ENCODE results near the gene HAUS7. TPM values are rescaled to one million over a fixed set of nuclear protein-coding genes. Genes with fewer than 3 reads are reported as not detected.
A peak's percentile ranks its signal among the peaks of the same experiment; 100 is the strongest.

The HAUS7 gene
- total and polyA plus RNA-seq, 2 experiments from 2014 or later = 59.8 to 77.9 TPM

- H3K4me3 Mint-ChIP-seq = no peak overlapping the region
Measured at GRCh38 chrX:153476666-153477363, 6.4 kb upstream of the HAUS7 start.

More at GRCh38 chrX:153476666-153477363, 6.4 kb upstream of the HAUS7 start:
- no peaks in the 10 kb centered on the region; the same call in 2 of the 3 replicates for H3K9me3 Mint-ChIP-seq
- TF ChIP-seq NANOG (IDR thresholded peaks at IDR 0.05; ENCODE audit: borderline replicate concordance) (0 out of 2 replicates have a peak, but pooled peaks have one; percentile 6), ZNF114 (CRISPR knock-in tag; IDR thresholded peaks at IDR 0.05) (no peak), JUNB (IDR thresholded peaks at IDR 0.05; ENCODE audit: unreplicated experiment) (no peak), CREB1 (CRISPR knock-in tag; IDR thresholded peaks at IDR 0.05; ENCODE audit: low read depth) (no peak), EZH2 (IDR thresholded peaks at IDR 0.05; ENCODE audit: low read depth, unreplicated experiment) (no peak), POLR2AphosphoS5 (IDR thresholded peaks at IDR 0.05; ENCODE audit: low read depth) (no peak), CTCF (conservative IDR thresholded peaks at IDR 0.05; ENCODE audit: low read depth in 2 of 2) (no peak), STAT1 (IDR thresholded peaks at IDR 0.05; ENCODE audit: unreplicated experiment) (no peak), ZNF331 (CRISPR knock-in tag; IDR thresholded peaks at IDR 0.05; ENCODE audit: low read depth) (no peak), EZH2phosphoT487 (IDR thresholded peaks at IDR 0.05; ENCODE audit: unreplicated experiment) (no peak)
- TF ChIP-seq, protein P1, sequence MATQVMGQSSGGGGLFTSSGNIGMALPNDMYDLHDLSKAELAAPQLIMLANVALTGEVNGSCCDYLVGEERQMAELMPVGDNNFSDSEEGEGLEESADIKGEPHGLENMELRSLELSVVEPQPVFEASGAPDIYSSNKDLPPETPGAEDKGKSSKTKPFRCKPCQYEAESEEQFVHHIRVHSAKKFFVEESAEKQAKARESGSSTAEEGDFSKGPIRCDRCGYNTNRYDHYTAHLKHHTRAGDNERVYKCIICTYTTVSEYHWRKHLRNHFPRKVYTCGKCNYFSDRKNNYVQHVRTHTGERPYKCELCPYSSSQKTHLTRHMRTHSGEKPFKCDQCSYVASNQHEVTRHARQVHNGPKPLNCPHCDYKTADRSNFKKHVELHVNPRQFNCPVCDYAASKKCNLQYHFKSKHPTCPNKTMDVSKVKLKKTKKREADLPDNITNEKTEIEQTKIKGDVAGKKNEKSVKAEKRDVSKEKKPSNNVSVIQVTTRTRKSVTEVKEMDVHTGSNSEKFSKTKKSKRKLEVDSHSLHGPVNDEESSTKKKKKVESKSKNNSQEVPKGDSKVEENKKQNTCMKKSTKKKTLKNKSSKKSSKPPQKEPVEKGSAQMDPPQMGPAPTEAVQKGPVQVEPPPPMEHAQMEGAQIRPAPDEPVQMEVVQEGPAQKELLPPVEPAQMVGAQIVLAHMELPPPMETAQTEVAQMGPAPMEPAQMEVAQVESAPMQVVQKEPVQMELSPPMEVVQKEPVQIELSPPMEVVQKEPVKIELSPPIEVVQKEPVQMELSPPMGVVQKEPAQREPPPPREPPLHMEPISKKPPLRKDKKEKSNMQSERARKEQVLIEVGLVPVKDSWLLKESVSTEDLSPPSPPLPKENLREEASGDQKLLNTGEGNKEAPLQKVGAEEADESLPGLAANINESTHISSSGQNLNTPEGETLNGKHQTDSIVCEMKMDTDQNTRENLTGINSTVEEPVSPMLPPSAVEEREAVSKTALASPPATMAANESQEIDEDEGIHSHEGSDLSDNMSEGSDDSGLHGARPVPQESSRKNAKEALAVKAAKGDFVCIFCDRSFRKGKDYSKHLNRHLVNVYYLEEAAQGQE (IDR thresholded peaks at IDR 0.05; ENCODE audit: unreplicated experiment) = no peak
- TF ChIP-seq, protein P2, sequence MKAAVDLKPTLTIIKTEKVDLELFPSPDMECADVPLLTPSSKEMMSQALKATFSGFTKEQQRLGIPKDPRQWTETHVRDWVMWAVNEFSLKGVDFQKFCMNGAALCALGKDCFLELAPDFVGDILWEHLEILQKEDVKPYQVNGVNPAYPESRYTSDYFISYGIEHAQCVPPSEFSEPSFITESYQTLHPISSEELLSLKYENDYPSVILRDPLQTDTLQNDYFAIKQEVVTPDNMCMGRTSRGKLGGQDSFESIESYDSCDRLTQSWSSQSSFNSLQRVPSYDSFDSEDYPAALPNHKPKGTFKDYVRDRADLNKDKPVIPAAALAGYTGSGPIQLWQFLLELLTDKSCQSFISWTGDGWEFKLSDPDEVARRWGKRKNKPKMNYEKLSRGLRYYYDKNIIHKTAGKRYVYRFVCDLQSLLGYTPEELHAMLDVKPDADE (IDR thresholded peaks at IDR 0.05) = 0 out of 2 replicates have a peak, but pooled peaks have one; percentile 27
- TF ChIP-seq, protein P3, sequence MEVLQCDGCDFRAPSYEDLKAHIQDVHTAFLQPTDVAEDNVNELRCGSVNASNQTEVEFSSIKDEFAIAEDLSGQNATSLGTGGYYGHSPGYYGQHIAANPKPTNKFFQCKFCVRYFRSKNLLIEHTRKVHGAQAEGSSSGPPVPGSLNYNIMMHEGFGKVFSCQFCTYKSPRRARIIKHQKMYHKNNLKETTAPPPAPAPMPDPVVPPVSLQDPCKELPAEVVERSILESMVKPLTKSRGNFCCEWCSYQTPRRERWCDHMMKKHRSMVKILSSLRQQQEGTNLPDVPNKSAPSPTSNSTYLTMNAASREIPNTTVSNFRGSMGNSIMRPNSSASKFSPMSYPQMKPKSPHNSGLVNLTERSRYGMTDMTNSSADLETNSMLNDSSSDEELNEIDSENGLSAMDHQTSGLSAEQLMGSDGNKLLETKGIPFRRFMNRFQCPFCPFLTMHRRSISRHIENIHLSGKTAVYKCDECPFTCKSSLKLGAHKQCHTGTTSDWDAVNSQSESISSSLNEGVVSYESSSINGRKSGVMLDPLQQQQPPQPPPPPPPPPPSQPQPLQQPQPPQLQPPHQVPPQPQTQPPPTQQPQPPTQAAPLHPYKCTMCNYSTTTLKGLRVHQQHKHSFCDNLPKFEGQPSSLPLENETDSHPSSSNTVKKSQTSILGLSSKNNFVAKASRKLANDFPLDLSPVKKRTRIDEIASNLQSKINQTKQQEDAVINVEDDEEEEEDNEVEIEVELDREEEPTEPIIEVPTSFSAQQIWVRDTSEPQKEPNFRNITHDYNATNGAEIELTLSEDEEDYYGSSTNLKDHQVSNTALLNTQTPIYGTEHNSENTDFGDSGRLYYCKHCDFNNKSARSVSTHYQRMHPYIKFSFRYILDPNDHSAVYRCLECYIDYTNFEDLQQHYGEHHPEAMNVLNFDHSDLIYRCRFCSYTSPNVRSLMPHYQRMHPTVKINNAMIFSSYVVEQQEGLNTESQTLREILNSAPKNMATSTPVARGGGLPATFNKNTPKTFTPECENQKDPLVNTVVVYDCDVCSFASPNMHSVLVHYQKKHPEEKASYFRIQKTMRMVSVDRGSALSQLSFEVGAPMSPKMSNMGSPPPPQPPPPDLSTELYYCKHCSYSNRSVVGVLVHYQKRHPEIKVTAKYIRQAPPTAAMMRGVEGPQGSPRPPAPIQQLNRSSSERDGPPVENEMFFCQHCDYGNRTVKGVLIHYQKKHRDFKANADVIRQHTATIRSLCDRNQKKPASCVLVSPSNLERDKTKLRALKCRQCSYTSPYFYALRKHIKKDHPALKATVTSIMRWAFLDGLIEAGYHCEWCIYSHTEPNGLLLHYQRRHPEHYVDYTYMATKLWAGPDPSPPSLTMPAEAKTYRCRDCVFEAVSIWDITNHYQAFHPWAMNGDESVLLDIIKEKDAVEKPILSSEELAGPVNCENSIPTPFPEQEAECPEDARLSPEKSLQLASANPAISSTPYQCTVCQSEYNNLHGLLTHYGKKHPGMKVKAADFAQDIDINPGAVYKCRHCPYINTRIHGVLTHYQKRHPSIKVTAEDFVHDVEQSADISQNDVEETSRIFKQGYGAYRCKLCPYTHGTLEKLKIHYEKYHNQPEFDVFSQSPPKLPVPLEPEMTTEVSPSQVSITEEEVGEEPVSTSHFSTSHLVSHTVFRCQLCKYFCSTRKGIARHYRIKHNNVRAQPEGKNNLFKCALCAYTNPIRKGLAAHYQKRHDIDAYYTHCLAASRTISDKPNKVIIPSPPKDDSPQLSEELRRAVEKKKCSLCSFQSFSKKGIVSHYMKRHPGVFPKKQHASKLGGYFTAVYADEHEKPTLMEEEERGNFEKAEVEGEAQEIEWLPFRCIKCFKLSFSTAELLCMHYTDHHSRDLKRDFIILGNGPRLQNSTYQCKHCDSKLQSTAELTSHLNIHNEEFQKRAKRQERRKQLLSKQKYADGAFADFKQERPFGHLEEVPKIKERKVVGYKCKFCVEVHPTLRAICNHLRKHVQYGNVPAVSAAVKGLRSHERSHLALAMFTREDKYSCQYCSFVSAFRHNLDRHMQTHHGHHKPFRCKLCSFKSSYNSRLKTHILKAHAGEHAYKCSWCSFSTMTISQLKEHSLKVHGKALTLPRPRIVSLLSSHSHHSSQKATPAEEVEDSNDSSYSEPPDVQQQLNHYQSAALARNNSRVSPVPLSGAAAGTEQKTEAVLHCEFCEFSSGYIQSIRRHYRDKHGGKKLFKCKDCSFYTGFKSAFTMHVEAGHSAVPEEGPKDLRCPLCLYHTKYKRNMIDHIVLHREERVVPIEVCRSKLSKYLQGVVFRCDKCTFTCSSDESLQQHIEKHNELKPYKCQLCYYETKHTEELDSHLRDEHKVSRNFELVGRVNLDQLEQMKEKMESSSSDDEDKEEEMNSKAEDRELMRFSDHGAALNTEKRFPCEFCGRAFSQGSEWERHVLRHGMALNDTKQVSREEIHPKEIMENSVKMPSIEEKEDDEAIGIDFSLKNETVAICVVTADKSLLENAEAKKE (CRISPR knock-in tag; IDR thresholded peaks at IDR 0.05) = no peak
- Histone ChIP-seq H3K4me1 (ENCODE audit: insufficient read depth) (no peaks in the 10 kb centered on the region; the same call in 1 of the 2 replicates), H3K79me2 (replicated peaks; ENCODE audit: insufficient read depth) (no peaks in the 10 kb centered on the region), H4K20me1 (replicated peaks; ENCODE audit: insufficient read depth) (no peaks in the 10 kb centered on the region), H3K9me2 (ENCODE audit: insufficient read depth) (no peaks in the 10 kb centered on the region), H3K4me2 (no peak overlapping the region), H3F3A (replicated peaks; ENCODE audit: low read depth) (no peaks in the 10 kb centered on the region), H3K4me3 (no peak overlapping the region), H3K27me3 (ENCODE audit: insufficient read depth) (peaks cover 15% of the 10 kb centered on the region), H3K36me3 (ENCODE audit: insufficient read depth) (no peaks in the 10 kb centered on the region), H2AFZ (no peak overlapping the region), H3K27ac (ENCODE audit: low read depth) (no peak overlapping the region)
- no peaks in the 10 kb centered on the region for H3K36me3 Mint-ChIP-seq (ENCODE audit: low read depth)
- H3K27ac Mint-ChIP-seq = no peak overlapping the region
- peak; percentile 54 for DNase-seq (ENCODE audit: low spot score)
- ATAC-seq = no peak; the same call in 1 of the 3 replicates
- H3K27me3 Mint-ChIP-seq (ENCODE audit: insufficient read depth, low read depth, poor library complexity) = peaks cover 19% of the 10 kb centered on the region
- peaks cover 17% of the 10 kb centered on the region; the same call in 2 of the 3 replicates for H3K4me1 Mint-ChIP-seq

All from GM23338 (cell line).